MG63 (cell line): Measurements from ENCODE around the gene LPP. TPM values are rescaled to one million over a fixed set of nuclear protein-coding genes. Genes with fewer than 3 reads are reported as not detected.
"Not testable (repeated sequence)": the region's sequence is repeated elsewhere in the genome, so short reads cannot be mapped to it uniquely, and the experiment has no call there.

Source experiments
- DNase-seq: peaks from one replicate; pipeline ENCODE4 v3.0.0-alpha.2; 2020
- H3K27me3 ChIP-seq: fragments of 250-450 bp; sonication (Bioruptor Pico); 2 replicates; pipeline ENCODE4 v1.5.1; 2020; ENCODE audit warnings: mild to moderate bottlenecking, moderate library complexity
- H3K36me3 ChIP-seq: fragments of 250-450 bp; sonication (Bioruptor Pico); 2 replicates; pipeline ENCODE4 v1.5.1; 2020; ENCODE audit warnings: mild to moderate bottlenecking, moderate library complexity
- H3K4me3 ChIP-seq: fragments of 250-450 bp; sonication (Bioruptor Pico); 2 replicates; pipeline ENCODE4 v1.5.1; 2020; ENCODE audit warnings: mild to moderate bottlenecking, moderate library complexity
- H3K9me3 ChIP-seq: fragments of 250-450 bp; sonication (Bioruptor Pico); 2 replicates; pipeline ENCODE4 v1.5.1; 2020; ENCODE audit warnings: mild to moderate bottlenecking, moderate library complexity
- total RNA-seq: library from RNA; depleted of rRNA; stranded (reverse); fragments of >200 nt; shearing (Covaris generic); gene quantifications from 2 replicates; pipeline ENCODE4 v1.2.3, GENCODE V29; 2014; ENCODE audit warnings: low replicate concordance

The LPP gene
- total RNA-seq, 1 experiment from 2014 or later, result 7.9 TPM

DNA sequence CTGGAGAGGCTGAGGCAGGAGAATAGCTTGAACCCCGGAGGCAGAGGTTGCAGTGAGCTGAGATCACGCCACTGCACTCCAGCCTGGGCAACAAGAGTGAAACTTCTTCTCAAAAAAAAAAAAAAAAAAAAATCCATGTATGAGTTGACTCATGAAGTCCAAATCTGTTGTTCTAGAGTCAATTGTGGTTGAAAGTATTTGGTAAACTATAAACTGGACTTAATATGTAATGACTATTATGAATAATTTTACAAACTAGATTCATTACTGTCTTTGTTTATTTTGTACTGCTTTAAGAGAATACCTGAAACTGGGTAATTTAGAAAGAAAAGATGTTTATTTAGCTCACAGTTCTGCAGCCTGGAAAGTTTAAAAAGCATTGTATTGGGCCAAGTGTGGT is 22.9 kb upstream of the LPP start:
- not testable (repeated sequence) for DNase-seq, H3K27me3 ChIP-seq, H3K9me3 ChIP-seq, H3K36me3 ChIP-seq, H3K4me3 ChIP-seq

DNA sequence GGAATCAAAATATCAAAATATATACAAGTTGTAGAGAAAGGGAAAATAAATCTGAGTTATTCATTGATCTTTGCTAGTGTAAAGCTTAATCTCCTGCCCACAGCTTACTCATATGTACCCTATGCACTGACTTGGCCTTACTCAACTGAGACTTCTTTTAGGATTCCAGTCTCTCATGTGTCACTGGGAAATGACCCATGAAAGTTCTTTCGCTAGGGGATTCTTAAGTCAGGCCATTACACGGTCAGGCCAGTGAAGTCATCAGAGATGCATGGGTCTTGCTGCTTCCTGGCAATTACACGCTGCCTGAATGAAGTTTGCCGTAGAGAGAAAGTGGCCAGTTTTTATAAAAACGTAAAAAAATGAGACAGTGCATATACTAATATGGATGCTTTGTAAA is 20.7 kb upstream of the LPP start:
- peak; percentile 16 for DNase-seq
- Histone ChIP-seq H3K27me3 (no peaks in the 10 kb centered on the region), H3K9me3 (no peaks in the 10 kb centered on the region)

DNA sequence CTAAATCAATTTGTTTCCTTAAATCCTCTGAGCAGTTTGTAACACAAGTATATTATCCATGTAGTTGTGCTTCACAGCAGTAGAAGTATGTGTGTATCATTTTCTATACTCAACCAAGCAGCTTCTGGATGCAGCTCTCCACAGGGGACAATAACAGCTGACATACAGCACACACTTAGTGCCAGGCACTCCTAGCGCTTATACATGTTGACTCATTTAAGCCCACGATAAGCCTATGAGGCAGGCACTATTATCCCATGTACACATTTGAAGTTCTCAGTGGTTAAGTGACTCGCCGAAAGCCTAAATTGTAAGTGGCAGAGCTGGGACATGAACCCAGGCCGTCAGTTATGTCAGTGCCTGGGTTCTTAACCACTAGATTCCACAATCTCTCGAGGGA is 20.3 kb upstream of the LPP start:
- H3K4me3 ChIP-seq, result no peak overlapping the region
- no peaks in the 10 kb centered on the region for H3K36me3 ChIP-seq
- peak; percentile 62 for DNase-seq
- H3K27me3 ChIP-seq, result no peaks in the 10 kb centered on the region
- no peaks in the 10 kb centered on the region for H3K9me3 ChIP-seq

More for the DNA sequence above, 20.7 kb upstream of the LPP start:
- H3K4me3 ChIP-seq, result no peak overlapping the region
- H3K36me3 ChIP-seq, result no peaks in the 10 kb centered on the region

DNA sequence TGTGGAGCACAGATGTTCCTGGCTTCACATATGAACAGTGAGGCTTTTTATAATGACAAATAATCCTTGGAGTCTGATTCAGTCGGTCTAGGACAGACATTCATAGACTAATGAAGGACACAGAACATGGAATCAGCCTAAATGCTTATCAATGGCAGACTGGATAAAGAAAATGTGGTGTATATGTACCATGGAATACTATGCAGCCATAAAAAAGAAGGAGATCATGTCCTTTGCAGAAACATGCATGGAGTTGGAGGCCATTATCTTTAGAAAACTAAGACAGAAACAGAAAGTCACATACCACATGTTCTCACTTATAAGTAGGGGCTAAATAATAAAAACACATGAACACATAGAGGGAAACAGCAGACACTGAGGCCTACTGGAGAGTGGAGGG is 19.9 kb upstream of the LPP start:
- no peak overlapping the region for H3K4me3 ChIP-seq
- no peaks in the 10 kb centered on the region for H3K27me3 ChIP-seq
- no peak for DNase-seq
- no peaks in the 10 kb centered on the region for H3K36me3 ChIP-seq
- no peaks in the 10 kb centered on the region for H3K9me3 ChIP-seq

DNA sequence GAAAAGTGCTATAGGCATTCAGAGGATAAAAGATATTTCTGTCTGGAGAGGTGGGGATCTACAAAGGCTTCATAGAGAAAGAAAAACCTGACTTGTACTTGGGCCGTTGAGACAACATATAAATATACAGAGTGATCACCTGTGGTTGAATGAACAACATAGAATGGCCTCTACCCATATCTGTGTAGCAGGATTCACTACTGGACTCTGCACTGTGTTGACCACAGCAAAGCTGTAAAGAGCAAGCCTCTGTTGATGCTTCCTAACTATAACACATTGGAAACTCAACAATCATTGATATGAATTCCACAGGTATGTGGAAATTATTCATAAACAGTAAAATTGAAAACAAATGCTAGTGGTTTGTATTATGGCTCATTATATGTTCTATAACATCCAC is 19.1 kb upstream of the LPP start:
- Histone ChIP-seq H3K36me3 (no peaks in the 10 kb centered on the region), H3K9me3 (no peaks in the 10 kb centered on the region), H3K4me3 (no peak overlapping the region), H3K27me3 (no peaks in the 10 kb centered on the region)
- DNase-seq, result no peak

DNA sequence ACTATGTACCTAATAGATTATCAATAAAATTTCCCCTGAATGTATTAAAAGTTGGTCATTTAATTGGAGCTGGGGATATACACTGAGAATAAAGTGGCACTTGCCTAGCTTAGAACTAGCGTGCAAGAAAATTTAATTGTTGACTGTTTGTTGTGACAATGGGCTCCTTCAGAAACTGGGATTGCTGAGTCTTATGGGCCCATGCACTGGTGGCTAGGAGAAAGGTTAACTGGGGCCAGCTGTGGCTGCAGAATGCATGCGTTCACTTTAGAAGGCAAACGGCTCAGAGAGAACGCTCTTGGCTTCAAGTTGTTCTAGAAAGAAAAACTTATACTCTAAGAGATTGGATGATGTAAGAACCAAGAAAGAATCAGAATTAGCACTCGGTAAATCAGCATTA is 18.7 kb upstream of the LPP start:
- DNase-seq, result no peak
- Histone ChIP-seq H3K27me3 (no peaks in the 10 kb centered on the region), H3K4me3 (no peak overlapping the region), H3K9me3 (no peaks in the 10 kb centered on the region), H3K36me3 (no peaks in the 10 kb centered on the region)

DNA sequence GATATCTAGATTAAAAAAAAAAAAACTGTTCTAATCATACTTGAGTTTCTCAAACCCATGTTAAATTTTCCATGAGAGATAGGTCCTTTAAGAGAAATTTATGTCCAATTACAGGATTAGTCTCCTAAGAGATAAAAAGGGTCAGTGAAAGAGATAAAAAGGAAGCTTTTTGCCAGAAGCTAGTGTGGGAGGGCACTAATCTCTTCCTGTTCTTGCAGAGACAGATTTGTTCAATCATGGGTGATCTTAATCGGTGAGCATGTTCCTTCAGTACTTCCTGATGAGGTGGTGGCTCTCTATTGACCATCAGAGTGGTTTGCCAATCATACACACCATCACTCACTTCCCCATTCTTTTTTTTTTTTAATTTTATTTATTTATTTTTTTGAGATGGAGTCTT is 16.9 kb upstream of the LPP start:
- DNase-seq, result no peak
- Histone ChIP-seq H3K9me3 (no peaks in the 10 kb centered on the region), H3K27me3 (no peaks in the 10 kb centered on the region), H3K4me3 (no peak overlapping the region), H3K36me3 (no peaks in the 10 kb centered on the region)

DNA sequence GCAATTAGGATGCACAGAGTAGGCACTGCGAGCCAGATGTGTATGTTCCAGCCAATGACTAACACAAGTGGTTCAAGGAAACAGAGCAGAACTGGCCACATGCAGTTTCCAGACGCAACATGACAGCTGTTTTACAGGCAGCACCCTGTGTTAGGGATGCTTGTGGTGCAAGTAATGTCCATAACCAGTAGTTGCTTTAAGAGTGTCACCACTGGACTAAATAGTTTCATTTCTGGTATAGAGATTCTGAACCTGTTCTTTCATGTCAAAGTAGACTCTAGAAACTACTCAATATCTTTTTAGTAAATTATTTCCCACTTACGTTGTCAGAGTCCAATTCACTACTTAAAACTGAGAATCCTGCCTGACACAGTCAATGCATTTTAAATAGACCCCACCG is 14.5 kb upstream of the LPP start:
- Histone ChIP-seq H3K9me3 (no peaks in the 10 kb centered on the region), H3K36me3 (no peaks in the 10 kb centered on the region), H3K4me3 (no peak overlapping the region), H3K27me3 (no peaks in the 10 kb centered on the region)
- DNase-seq, result no peak

DNA sequence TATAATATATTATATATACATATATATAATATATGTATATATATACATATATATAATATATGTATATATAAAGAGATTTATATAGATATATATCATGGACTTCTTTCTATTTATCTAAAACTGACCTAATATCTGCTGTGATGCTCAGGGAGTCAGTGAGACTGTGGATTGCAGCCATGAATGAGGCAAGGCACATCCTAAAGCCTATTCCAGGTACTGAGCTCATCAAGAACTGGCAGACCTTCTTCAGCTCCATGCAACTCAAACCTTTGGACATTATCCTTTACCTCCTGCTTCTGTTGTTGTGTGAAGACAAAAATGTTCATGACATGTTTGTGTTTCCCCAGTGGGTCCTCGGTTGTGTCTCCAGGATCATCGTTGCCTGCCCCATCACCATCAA is 7.7 kb upstream of the LPP start:
- H3K4me3 ChIP-seq, result no peak overlapping the region
- no peaks in the 10 kb centered on the region for H3K27me3 ChIP-seq
- no peaks in the 10 kb centered on the region for H3K9me3 ChIP-seq
- H3K36me3 ChIP-seq, result no peaks in the 10 kb centered on the region
- DNase-seq, result no peak

DNA sequence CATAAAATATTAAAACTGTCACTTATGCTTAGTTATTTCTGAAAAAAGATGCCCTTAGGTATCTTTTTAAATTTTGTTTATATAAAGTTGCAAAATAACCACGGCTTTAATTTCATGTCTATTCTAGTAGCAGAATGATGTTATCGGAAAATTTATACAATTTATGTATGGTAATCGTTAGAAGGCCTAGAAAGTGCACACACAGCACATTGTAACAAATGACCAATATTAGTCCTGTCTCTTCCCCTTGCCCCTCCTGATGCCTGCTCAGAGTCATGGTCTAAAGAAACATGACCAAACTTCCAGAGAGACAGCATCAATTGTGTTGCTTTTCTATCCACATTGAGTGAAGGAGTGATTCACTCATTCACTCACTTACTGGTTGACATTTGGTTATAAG is 6.2 kb upstream of the LPP start:
- DNase-seq, result no peak
- no peaks in the 10 kb centered on the region for H3K27me3 ChIP-seq
- no peaks in the 10 kb centered on the region for H3K36me3 ChIP-seq
- no peaks in the 10 kb centered on the region for H3K9me3 ChIP-seq
- H3K4me3 ChIP-seq, result no peak overlapping the region

DNA sequence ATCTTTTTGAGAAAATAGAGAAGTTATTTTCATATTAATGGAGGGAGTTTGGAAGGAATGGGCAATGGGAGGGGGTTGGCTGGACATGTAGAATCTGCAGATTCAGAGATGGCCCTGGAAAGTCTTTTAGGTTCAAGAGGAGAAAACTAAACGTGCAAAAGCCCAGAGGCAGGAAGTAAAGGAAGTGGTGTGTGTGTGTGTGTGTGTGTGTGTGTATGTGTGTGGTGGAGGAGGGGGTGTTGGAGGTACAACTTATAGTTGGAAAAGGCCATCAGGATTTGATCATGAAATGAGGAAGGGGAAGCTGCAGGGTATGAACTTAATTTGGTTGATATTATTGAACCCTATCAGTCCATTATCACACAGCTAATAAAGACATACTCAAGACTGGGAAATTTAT is 5.6 kb upstream of the LPP start:
- no peak for DNase-seq
- no peaks in the 10 kb centered on the region for H3K27me3 ChIP-seq
- H3K4me3 ChIP-seq, result no peak overlapping the region
- H3K36me3 ChIP-seq, result no peaks in the 10 kb centered on the region
- H3K9me3 ChIP-seq, result no peaks in the 10 kb centered on the region

DNA sequence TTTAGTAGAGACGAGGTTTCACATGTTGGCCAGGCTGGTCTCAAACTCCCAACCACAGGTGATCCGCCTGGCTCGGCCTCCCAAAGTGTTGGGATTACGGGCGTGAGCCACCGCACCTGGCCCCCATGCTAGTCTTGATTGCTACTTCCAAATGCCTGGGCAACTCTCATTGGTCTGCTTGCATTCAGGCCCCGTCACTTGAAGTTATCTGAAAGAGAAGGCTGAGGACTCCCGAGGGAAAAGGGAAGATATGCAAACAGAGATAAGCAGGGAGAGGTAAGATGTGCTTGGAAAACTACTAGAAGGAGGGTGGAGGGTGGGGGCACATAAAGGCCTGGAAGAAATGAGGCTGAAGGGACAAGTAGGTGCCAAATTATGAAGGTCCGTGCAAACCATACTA is 4.4 kb upstream of the LPP start:
- Histone ChIP-seq H3K27me3 (no peaks in the 10 kb centered on the region), H3K9me3 (no peaks in the 10 kb centered on the region)
- no peak for DNase-seq

DNA sequence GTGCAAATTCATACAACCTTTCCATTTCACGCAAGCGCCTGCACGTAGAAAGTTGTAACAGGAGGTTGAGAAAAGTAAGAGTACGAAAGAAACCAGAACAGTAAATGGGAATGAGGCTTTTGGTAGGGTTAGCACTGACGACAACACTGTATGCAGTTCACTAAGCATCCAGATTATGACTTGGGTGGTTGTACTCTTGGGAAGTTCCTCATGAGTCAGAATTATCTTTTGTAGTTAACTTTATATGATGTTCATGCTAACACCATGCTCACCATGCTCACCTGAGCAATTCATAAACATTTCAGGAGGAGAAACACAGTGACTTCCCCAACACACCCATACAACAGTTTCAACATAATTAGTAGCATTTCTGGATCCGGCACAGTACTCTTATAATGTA is 3.0 kb upstream of the LPP start:
- DNase-seq, result no peak
- Histone ChIP-seq H3K4me3 (no peak overlapping the region), H3K27me3 (no peaks in the 10 kb centered on the region), H3K36me3 (no peaks in the 10 kb centered on the region; the same call in 1 of the 2 replicates), H3K9me3 (no peaks in the 10 kb centered on the region)

More for the DNA sequence above, 4.4 kb upstream of the LPP start:
- Histone ChIP-seq H3K4me3 (no peak overlapping the region), H3K36me3 (no peaks in the 10 kb centered on the region)

DNA sequence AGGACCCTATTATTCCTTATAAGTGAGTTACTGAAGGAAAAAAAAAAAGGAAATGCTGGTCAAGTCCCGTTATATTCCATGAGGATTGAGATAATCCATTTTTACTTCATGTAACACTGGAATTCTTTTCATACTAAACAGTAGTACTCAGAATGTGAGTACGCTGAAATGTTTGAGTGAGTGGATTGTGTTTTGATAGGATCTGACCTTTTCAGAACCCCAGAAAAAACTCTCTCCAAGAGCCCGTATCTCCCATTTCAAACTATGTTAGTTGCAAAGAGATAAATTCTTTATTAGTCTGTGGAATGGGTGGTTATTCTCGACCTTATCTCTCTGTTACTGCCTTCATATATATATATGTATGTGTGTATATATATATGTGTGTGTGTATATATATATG is 2.5 kb upstream of the LPP start:
- no peak overlapping the region for H3K4me3 ChIP-seq
- no peaks in the 10 kb centered on the region for H3K9me3 ChIP-seq
- H3K27me3 ChIP-seq, result no peaks in the 10 kb centered on the region
- DNase-seq, result no peak
- H3K36me3 ChIP-seq, result no peaks in the 10 kb centered on the region; the same call in 1 of the 2 replicates

DNA sequence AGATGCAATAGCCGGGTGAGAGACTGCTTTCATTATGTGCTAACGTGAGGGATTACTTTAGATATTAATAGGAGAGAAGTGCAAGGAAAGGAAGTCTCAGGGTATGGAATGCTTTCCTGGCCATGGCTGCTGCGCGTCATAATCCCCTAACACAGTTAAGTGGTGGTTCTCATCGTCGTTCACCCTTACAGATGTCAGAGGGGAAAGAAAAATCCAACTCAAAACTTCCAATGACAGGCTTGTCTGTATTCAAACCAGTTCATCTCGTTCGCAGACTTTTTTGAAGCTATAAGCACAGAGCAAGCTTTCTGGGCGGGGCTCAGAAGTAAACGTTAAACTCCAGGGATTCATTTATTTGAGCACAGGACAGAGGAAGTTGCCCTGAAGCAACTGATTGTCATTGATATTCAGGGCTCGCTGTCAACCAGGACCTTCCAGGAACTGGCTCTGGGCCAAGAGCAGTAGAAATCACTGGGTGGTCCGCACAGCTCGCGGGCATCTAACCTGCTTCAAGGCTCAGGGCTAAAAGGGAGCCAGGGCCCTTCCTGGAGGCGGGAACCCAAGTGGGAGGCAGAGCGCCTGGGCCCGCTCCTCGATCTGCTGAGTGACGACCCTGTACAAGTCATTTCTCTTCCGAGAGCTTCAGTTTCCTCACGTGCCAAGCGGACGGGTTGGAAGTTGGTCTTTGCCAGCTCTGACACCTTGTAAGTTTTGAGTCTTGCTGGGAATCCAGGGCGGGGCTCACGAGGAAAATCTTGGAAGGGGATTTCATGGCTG is 1.1 kb upstream of the LPP start:
- Histone ChIP-seq H3K4me3 (peak overlapping the region; percentile 65), H3K9me3 (no peaks in the 10 kb centered on the region), H3K36me3 (no peaks in the 10 kb centered on the region; the same call in 1 of the 2 replicates)

DNA sequence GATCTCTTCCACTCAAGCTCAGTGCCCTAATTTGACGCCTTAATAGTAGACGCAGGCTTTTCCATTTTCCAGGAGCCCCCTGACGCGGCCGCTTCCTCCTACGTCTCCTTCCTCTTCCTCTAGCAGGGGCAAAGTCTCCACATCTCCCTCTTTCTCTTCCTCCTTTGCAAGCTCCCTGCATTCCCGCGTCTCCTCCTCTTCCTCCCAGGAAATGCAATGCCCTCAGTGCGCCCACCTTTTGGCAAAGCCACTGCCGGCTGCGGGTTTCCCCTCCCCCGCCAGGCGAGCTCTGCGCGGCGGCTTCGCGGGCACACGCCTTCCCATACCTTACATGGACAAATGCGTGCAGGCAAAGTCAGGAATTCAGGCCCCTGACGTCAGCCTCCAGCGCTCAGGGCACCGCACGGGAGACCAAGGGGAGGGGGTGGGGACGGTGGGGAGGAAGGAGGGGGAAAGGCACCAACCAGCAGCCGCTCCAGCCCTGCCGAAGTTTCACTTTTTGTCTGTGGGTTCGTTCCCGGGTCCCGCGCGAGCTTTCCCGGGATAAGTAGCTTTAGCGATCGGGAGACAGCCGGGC is 432 bp upstream of the LPP start:
- DNase-seq, result peak; percentile 93
- no peaks in the 10 kb centered on the region for H3K27me3 ChIP-seq
- peak overlapping the region; percentile 65 for H3K4me3 ChIP-seq
- no peaks in the 10 kb centered on the region for H3K9me3 ChIP-seq
- H3K36me3 ChIP-seq, result no peaks in the 10 kb centered on the region; the same call in 1 of the 2 replicates

More for the DNA sequence above, 1.1 kb upstream of the LPP start:
- no peaks in the 10 kb centered on the region for H3K27me3 ChIP-seq
- peak; percentile 70 for DNase-seq

DNA sequence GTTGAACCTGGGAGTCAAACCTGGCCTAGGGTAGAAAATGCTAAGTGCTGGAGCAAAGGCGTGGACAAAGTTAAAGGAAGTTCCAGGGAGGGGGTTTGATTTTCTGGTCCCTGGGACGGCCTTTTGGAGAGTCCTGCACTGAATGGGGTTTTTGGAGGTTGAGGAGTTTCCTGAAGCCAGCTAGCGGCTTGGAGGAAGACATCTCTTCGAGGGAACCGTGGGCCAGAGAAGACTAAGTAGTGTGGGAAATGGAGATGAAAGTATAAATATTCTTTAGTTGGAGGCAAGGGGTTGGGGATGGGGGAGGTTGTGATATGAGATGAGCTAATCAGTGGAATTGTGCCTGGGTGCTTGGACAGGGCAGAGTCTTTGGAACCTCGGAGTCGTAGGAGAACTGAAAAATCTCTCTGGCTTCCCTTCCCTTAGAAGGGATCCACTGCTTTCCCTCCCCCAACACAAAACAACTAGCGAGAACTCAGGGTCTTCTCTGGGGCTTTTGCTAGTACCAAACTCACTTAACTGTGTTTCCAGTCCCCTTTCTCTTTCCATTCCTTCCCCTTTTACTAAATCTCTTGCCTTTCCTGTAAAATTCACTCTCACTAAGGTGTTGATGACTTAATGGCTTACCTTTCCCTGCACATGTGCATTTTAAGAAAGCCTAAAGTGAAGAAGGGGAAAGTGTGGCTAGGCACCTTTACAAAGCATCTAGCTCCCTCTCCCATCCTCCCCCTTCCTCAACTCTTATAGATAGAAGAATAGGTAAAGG is 1.0 kb downstream of the LPP start:
- no peaks in the 10 kb centered on the region for H3K27me3 ChIP-seq
- no peaks in the 10 kb centered on the region for H3K9me3 ChIP-seq
- no peak for DNase-seq
- no peaks in the 10 kb centered on the region; the same call in 1 of the 2 replicates for H3K36me3 ChIP-seq
- peak overlapping the region; percentile 65 for H3K4me3 ChIP-seq
